HT1080 (cell line): ENCODE measurements around the gene ZSCAN16. TPM values are rescaled to one million over a fixed set of nuclear protein-coding genes. Genes with fewer than 3 reads are reported as not detected.

ENCODE experiments used
- DNase-seq: peaks from one replicate; pipeline ENCODE4 v3.0.0-alpha.2; 2015; ENCODE audit warnings: low read depth
- total RNA-seq: library from RNA; depleted of rRNA; stranded (reverse); fragments of >200 nt; shearing (Covaris generic); gene quantifications from 2 replicates; pipeline ENCODE4 v1.2.3, GENCODE V29; 2014

The ZSCAN16 gene
- total RNA-seq, 1 experiment from 2014 or later = 3.2 TPM

DNA sequence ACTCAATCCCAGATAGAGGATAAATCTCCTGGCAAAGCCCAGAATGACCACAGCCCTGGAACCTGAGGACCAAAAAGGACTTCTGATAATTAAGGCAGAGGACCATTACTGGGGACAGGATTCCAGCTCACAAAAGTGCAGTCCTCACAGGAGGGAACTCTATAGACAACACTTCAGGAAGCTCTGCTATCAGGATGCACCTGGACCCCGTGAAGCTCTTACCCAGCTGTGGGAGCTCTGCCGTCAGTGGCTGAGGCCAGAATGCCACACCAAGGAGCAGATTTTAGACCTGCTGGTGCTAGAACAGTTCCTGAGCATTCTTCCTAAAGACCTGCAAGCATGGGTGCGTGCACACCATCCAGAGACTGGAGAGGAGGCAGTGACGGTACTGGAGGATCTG, 992 bp downstream of the ZSCAN16 start:
- DNase-seq = no peak

DNA sequence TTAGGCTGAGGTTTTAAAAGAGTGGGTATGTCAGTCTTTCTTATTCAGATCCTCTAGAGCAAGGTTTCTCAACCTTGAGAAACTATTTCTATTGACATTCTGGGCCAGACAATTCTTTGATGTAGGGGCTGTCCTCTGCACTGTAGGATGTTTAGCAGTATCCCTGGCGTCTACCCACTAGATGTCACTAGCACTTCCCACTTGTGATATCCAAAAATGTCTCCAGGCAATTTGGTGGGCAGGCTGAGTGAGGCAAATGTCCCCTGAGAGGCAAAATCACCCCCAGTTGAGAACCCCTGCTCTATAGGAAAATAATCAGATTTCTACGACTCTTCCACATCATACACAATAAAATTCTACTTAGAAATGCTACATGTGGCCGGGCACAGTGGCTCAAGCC, 9.6 kb downstream of the ZSCAN16 start:
- DNase-seq = peak; percentile 46

DNA sequence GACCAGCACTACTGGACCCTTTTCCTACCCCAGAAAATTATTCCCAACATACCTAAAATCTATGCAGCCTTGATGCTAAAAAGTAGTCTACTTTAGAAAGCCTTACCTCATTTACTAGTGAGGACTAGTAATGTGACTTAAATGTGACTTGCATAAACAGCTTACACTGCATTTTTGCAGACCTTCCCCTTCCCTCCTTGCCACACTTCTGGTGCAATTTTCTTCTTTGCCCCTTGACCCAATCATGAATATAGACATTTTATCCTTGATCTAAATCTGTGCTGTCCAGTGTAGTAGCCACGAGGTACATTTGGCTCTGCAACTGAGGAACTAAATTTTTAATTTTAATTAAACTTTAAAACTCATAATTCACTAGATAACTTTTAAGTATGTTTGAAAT, 10.3 kb downstream of the ZSCAN16 start:
- DNase-seq = no peak

DNA sequence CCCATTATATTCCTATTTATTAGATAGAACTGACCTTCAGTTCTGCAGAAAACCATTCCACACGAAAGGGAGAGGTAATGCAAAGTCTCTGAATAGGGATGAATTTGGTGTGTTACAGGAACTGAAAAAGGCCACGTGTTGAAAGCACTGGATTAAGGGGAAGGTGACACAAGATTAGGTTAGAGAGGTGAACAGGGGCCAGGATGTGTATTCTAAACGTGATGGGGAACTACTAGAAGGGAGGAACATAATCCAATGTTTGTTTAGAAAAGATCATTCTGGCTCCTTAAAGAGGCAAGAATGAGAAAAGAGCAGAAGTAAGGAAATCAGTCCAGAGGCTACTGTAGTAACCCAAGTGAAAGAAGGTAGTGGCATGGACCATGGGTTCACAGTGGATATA, 11.0 kb downstream of the ZSCAN16 start:
- DNase-seq = no peak

DNA sequence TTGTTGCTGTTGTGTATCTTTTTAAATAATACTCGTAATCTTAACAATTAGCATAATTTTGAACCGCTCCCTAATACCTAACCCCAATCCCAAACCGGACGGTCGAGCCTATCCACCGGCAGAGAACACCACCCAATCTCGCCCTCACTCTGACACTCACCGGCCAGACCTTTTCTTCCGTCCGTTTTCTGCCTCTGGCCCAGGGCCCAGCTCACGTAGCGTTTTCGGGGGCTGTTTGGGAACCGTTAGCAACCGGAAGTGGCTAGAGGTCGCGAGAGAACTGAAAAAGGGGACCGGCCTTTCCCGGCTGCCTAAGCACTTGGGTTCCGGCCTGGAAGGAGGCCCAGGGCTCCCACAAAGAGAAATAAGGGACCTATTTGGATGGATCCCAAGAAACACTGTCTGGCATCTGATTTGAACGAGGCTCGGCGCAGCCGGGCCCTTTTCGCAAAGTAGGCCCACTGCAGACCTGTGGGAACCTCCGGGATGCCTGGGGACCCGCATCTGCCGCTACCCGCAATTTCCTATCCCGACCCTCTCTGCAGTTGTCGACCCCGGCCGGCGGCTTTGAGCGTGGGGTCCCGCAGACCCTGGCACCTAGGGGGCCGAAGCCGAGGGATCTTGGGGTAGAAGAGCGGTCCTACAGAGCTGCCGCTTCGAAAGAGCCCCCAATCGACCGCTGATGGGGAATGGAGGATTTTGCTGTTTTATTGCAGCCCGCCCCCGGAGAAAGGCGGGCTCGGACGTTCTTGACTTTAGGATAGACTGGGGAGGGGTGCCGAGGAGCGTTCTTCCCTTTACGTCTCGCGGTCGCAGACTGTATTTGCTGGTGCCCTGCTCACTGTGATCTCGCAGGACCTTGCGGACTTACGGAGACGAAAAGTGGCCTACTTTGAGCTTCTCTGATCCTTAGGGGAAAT, 12.4 kb downstream of the ZSCAN16 start:
- DNase-seq = peak; percentile 87

DNA sequence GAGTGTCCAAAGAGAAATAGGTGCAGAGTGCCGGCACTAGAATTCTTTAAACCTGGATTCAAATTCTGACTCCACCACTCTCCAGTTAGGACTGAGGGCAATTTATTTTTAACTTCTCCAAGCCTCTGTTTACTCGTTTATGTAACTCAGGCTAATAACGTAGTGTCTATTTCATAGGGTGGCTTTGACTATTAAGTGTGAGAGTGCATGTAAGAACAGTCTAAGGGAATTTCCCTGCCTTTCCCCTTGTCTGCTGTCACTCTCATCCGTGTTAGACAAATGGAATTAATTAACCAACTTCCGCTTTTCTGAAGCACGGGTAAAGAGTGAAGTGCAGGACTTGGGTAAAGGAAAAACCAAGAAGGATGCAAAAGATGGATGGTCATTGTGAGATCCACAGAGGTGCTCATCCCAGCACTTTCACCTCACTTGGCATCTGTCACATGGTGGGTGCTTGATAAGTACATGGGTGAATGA, 13.1 kb downstream of the ZSCAN16 start:
- no peak for DNase-seq

DNA sequence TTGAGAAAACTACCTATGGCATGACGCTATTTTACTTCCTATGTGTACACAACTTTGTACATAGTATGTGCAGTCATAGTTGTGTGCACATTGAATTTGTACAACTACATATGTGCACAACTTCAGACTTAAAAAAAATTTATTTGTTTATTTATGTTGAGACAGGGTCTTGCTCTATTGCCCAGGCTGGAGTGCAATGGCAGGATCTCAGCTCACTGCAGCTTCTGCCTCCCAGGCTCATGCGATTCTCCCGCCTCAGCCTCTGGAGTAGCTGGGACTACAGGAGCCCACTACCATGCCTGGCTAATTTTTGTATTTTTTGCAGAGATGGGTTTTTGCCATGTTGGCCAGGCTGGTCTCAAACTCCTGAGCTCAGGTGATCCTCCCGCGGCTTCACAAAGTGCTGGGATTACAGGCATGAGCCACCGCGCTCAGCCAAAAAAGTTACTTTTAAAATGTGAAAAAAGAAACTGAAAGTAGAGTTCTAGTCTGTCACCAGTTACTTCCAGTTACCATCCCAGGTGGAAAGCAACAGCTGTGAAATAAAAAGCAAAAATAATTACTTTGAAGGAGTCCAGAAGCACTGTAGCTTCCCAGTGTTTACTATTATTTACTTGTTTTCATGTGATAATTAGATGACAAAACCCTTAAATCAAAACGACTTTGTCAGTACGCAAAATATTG, 15.6 kb downstream of the ZSCAN16 start:
- no peak for DNase-seq

DNA sequence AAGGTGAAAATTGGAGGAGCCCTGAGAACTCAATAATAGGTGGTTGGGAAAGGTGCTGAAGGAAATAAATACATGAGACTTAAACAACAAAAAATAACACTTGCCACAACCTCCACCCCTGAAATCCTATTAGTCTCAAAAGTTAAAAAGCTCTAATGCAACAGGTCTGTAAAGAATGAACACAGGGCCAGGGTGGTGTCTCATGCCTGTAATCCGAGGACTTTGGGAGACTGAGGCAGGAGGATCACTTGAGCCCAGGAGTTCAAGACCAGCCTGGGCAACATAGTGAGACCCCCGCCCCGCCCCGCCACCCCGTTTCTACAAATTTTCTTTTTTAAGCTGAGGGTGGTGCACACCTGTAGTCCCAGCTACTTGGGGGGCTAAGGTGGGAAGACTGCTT, 16.2 kb downstream of the ZSCAN16 start:
- no peak for DNase-seq

DNA sequence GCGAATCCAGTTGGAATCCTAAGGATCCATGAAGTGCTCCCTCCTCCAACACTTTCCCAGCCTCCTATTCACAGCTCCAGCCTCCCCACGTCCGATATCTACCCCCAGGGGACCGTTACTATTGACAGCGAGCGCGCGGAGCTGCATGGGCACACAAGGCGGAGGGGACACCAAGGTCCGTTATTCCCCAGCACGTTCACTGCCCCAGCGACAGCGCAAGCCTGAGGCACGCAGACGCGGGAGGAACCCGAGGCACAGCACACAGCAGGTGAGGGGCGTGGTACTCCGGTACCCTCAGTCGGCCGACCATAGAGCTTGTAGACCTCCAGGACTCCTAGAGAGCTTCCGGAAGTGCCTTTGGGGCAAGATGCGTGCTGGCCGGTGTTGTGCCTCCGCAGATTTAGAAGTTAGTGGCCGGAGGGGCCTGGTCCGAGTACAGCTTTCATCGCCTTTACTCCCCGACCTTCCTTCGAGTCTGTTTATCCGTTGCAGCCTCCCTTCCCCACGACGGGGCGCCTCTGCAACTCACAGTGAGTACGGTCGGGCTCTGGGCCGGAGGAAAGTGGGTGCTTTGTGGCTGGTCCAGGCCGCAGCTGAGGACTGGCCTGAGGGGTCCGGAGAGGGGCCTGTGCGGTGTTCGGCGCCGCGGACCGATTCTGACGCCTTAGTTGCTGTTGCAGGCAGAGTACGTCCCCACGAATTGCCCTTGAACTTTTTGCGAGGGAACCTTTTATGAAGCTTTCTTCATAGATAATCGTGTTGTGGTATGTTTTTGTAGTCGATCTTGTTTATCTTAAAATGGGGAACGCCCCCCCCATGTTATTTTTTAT, 17.3 kb downstream of the ZSCAN16 start, which contains the start of gene ZKSCAN8:
Gene ZKSCAN8 (plus strand): TSS at position 384 of the 830 bp plus-strand sequence. CDS start 6,525 bp downstream, outside the sequence.
- DNase-seq = peak; percentile 85

DNA sequence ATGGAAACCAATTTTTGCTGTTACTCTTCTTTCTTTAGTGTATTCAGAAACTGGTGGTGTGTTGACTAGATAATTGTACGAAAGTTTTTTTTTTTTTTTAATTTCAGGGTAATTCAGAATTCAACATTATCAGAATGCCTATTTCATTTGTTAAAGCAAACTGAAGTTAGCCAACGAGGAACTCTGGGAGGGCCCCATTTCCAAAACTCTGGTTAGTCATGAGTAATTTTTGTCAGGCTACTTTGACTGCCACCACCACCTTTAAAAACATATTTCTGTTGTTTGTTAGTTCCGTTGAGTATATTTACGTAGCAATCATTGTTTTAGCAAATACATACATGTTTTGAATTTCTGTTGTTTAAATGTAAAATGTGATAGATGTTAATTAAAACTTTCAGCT, 18.0 kb downstream of the ZSCAN16 start:
- no peak for DNase-seq

DNA sequence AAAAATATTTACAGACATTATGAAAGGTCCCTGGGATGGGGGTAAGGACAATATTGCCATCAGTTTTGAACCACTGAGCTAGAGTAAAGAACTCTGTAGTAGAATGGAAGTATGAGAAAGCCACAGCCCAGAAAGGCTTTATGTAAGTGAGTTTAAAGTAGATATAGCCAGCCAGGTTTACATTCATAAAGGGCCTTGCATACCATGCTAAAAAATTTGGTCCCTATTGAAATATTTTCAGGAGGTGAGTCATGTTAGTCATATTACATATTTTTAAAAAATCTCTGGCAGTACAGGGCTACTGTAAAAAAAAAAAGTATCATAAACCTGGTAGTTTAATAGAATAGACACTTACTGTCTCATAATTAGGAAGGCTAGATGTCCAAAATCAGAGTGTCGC, 20.8 kb downstream of the ZSCAN16 start:
- no peak for DNase-seq

DNA sequence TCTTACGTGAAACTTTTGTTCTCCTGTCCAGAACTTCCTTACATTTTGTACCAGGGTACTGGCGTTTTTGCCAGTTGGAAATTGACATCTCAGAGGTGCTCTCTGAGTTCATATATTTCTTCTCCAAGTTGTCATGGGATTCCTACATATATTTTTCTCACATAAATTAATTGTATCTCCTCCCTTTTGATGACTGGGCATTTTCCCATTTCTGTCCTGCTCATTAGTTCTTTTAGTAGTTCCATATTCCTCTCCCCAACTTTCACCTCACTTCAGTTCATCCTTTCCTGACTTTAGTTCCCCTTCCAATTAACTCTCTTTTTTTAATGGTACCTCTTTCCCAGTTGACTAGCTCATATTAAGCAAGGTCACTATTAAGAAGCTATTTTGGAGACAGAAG, 28.1 kb downstream of the ZSCAN16 start:
- DNase-seq = no peak

DNA sequence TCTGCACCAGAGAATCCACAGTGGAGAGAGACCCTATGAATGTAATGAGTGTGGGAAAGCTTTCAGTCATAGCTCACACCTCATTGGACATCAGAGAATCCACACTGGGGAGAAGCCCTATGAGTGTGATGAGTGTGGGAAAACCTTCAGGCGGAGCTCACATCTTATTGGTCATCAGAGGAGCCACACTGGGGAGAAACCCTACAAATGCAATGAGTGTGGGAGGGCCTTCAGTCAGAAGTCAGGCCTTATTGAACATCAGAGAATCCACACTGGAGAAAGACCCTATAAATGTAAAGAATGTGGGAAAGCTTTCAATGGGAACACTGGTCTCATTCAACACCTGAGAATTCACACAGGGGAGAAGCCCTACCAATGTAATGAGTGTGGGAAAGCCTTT, 29.1 kb downstream of the ZSCAN16 start:
- no peak for DNase-seq

DNA sequence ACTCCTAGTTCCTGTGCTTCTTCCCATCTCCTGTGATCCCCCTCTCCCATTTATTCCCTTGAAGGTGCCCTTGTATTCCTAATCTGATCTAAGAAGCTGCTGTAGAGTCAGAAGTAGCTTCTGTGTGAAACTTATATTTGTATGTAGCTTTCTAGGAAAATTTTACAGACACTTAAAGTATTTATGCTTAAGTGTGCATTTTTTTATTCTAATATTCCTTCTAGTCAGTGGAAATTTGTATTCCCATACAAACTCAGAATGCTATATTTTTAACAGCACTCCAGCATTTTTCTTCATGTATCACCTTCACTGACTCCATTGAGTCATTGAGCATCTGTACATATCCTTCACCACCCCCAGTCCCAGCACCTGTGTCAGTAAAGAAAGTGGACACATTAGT, 29.9 kb downstream of the ZSCAN16 start:
- no peak for DNase-seq

DNA sequence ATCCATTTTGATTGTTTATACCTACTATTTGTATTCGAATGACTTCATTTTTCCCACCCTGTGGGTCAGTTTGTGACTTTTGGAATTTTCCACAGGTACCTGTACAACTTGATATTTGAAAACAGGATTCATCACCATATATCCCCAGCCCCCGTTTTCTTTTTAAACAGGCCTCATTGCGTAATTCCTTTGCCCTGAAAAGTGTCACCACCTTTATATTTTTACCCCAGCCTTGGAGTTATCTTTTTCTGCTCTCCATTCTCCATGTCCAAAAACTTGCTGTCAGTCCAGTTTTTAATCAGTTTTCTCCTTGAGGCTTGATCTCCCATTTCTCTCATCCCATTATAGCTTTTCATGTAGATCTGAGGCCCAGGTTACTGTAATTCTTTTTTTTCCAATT, 33.9 kb downstream of the ZSCAN16 start:
- no peak for DNase-seq

DNA sequence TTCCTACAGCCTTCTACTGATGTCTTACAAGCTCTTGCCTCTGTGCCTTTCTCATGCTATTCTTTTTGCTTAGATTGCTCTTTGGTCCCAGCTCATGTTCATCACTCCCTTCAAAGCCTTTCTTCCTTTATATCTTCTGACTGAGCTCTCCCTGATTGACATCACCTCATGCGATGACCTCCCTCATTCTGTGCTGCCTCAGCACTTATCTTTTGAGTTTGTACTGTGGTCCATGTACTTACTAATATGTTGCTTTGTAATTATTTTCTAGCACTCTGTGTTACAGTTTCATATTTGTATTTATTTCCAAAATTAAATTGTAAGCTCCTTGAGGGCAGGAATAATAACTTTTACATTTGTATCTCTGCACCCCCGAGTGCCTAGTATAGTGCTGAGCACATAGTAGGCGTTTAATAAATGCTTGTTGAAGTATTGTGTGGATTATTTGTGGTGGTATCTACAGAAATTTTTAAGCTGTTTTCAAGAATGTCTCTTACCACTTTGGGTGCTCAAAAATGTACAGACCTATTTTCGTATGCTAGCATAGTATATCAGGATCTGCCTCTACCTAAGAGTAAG, 34.7 kb downstream of the ZSCAN16 start:
- no peak for DNase-seq

DNA sequence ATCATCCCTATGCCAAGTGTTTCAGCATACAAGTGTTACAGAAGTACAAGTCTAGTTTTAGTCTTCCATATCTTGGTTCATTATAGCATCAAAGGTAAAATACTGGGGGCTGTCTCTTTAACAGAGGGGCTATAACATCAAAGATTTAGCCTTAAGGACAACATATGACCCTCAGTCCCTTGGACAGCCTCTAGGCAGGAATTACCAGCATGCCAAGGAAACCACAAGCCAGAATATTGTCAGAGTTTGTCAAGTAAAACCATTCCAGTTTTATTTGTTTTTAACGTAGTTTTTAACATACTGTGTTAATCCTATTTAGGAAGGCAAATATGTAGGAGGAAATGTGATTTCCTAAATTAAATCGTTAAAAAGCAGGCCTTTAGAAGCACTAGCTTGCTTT, 35.8 kb downstream of the ZSCAN16 start:
- DNase-seq = no peak

DNA sequence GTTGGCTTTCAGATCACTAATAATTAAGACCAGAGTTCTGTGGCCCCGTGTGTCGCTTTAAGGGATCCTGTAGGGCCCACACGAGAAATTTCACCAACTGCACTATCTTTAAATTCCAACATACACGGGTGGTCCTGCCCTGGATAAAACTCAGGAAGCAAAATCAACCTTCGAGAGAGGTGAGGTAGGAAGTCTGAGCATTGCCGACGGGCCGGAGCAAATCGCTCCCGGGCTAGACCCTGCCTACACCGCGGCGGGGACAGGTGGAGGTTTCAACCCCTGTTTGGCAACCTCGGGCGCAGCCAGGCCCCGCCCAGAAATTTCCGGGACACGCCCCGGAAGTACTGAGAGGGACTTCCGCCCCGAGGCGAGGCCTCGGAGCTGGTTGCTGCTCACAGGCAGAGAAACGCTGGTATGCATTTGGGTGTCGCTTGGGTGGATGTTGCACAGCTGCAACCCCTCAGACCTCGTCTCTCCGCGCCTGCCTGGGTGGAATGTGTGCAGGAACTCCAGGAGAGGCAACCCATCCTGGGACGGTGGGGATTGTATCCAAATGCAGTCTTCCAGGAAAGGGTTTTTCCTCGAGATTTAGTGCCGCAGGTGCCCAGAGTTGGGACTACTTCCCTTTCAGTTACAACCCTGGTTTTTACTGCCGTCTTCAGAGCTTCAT, 37.1 kb downstream of the ZSCAN16 start:
- peak; percentile 78 for DNase-seq

DNA sequence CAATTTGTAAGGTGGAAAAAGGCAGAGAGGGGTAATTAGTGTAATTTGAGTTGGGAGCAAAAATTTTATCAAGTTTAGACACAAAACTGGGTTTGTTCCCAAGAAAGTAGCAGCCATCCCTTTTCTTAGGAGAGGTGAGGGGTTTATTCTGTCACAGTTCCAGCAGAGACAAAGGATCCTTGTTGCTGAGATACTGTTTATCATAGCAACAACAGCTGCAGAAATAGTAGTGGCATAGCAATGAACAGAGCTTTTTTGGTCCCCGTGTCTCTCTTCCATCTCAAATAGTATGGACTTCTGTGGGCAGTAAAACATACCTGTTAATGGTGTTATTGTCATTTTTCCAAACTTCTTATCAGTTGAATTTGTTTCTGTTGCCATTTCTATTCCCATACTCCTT, 41.2 kb downstream of the ZSCAN16 start:
- no peak for DNase-seq

DNA sequence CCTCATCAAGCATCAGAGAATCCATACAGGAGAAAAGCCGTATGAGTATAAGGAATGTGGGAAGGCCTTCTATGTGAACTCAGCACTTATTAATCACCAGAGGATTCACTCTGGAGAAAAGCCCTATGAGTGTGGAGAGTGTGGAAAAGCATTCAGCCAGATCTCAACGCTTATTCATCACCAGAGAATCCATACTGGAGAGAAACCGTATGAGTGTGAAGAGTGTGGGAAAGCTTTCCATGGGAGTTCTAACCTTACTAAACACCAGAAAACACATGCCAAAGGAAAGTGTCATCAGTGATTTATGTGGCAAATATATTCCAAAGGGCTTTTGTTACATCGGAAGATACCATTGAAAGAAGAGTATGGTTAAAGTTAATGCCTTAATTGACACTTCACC, 42.7 kb downstream of the ZSCAN16 start:
- peak; percentile 73 for DNase-seq

DNA sequence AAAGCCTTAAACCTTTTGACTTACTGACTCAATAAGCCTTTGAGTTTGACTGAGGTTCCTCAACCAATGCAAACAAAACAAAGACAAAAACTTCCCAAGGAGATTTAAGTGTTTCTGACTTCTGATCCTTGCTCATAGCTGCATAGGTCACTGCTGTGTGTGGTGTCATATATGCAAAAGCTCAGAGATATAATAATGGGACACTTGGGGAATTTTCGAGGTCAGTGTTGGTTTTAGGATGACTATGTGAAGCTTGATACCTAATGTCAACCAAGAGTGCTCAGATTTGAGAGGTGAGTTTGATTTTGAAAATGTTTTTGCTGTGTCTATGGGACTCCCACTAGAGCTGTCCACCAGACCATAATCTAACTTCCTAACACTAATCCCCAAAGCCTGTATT, 43.5 kb downstream of the ZSCAN16 start:
- DNase-seq = no peak
